Keratinocyte (primary cell): ENCODE results near the gene SLC38A1. TPM values are rescaled to one million over a fixed set of nuclear protein-coding genes. Genes with fewer than 3 reads are reported as not detected.

Source experiments
- DNase-seq: peaks from one replicate; pipeline ENCODE4 v3.0.0-alpha.2; 2011; ENCODE audit warnings: low read depth, missing footprints, low spot score
- FAIRE-seq: peaks from 2 replicates; lab custom pipeline; 2011; peaks lifted over from hg19 to GRCh38; lab: Jason Lieb, UNC
- H2AFZ ChIP-seq: 2 replicates; pipeline ENCODE4 v1.6.0; 2012; ENCODE audit warnings: low read length, control low read depth, inconsistent platforms; ENCODE audit not compliant: control insufficient read depth
- H3K27ac ChIP-seq: 2 replicates; pipeline ENCODE4 v1.5.1; 2011; ENCODE audit warnings: low read length; ENCODE audit not compliant: control insufficient read depth, insufficient read depth
- H3K27me3 ChIP-seq: 3 replicates; pipeline ENCODE4 v1.6.0; 2011; ENCODE audit warnings: low read length; ENCODE audit not compliant: control insufficient read depth, insufficient read depth; ENCODE audit errors: extremely low read depth
- H3K36me3 ChIP-seq, 2 experiments: 2 replicates in 1 of 2; 3 replicates in 1 of 2; pipeline ENCODE4 v1.5.1; 2011; ENCODE audit warnings: low read length in 2 of 2, mild to moderate bottlenecking in 1 of 2; ENCODE audit not compliant: control insufficient read depth in 2 of 2, insufficient read depth in 2 of 2; ENCODE audit errors: extremely low read depth in 1 of 2
- H3K4me1 ChIP-seq: 3 replicates; pipeline ENCODE4 v1.5.1; 2011; ENCODE audit warnings: low read length; ENCODE audit not compliant: control insufficient read depth, insufficient read depth; ENCODE audit errors: extremely low read depth
- H3K4me2 ChIP-seq: 3 replicates; pipeline ENCODE4 v1.6.0; 2011; ENCODE audit warnings: low read depth, low read length; ENCODE audit not compliant: control insufficient read depth, insufficient read depth; ENCODE audit errors: extremely low read depth
- H3K4me3 ChIP-seq, 3 experiments: fragments of 200-600 bp in 1 of 3; sonication (generic) in 1 of 3; 2 replicates in 2 of 3; 3 replicates in 1 of 3; pipeline ENCODE4 v1.5.1; 2011 to 2016; ENCODE audit warnings: low read length in 3 of 3, mild to moderate bottlenecking in 3 of 3, control low read depth in 2 of 3, inconsistent platforms in 1 of 3, low read depth in 1 of 3, mixed read lengths in 1 of 3, mixed run types in 1 of 3, moderate library complexity in 1 of 3; ENCODE audit not compliant: control insufficient read depth in 2 of 3, insufficient read depth in 2 of 3; ENCODE audit errors: extremely low read depth in 1 of 3
- H3K79me2 ChIP-seq: 2 replicates; pipeline ENCODE4 v1.6.0; 2012; ENCODE audit warnings: low read length; ENCODE audit not compliant: control insufficient read depth, insufficient read depth
- H3K9ac ChIP-seq: 3 replicates; pipeline ENCODE4 v1.6.0; 2011; ENCODE audit warnings: low read length; ENCODE audit not compliant: control insufficient read depth, insufficient read depth; ENCODE audit errors: extremely low read depth
- H3K9me1 ChIP-seq: 3 replicates; pipeline ENCODE4 v1.6.0; 2011; ENCODE audit warnings: low read length; ENCODE audit not compliant: control insufficient read depth, insufficient read depth; ENCODE audit errors: extremely low read depth
- H3K9me3 ChIP-seq: 2 replicates; pipeline ENCODE4 v1.5.1; 2012; ENCODE audit warnings: low read depth, low read length; ENCODE audit not compliant: control insufficient read depth
- H4K20me1 ChIP-seq: 3 replicates; pipeline ENCODE4 v1.6.0; 2011; ENCODE audit warnings: low read length; ENCODE audit not compliant: control insufficient read depth, insufficient read depth; ENCODE audit errors: extremely low read depth
- CTCF ChIP-seq, 3 experiments: IDR thresholded peaks in 1 of 3; conservative IDR thresholded peaks in 1 of 3; optimal IDR thresholded peaks in 1 of 3; 2 replicates in 2 of 3; 3 replicates in 1 of 3; pipeline versions ENCODE3 to v1.5.1; 2011; ENCODE audit warnings: low read length in 3 of 3, mild to moderate bottlenecking in 3 of 3, moderate library complexity in 2 of 3, control low read depth in 1 of 3, inconsistent platforms in 1 of 3; ENCODE audit not compliant: insufficient read depth in 2 of 3; ENCODE audit errors: extremely low read depth in 1 of 3
- EZH2 ChIP-seq: IDR thresholded peaks from one replicate; pipeline ENCODE4 v1.6.1; 2012; ENCODE audit warnings: inconsistent platforms, mild to moderate bottlenecking, low read length, moderate library complexity
- dilution Hi-C: fragments of 300-500 bp; cut with MboI; formaldehyde crosslinking; loops from one replicate; pipeline ENCODE4 v1.7.0; 2020; ENCODE audit warnings: low sequenced_read_pairs; ENCODE audit not compliant: extremely low pct_ligation_motif_present
- polyA plus RNA-seq, 5 experiments: library from polyadenylated mRNA; depleted of rRNA in 3 of 5; stranded (reverse) in 3 of 5; stranded (forward) in 1 of 5; unstranded in 1 of 5; fragments of >200 nt; gene quantifications; 1 replicate in 1 of 5; 2 replicates in 3 of 5; 3 replicates in 1 of 5; pipeline versions ENCODE4 v1.2.1 to v1.2.3, GENCODE V29; 2011 to 2012; ENCODE audit warnings: missing spikeins in 2 of 5, low read depth in 1 of 5, low replicate concordance in 1 of 5

The SLC38A1 gene
- polyA plus RNA-seq, 1 donor (not counting 4 experiments of a cell fraction or from before 2014, with no cell fraction given), result 134 TPM

- Histone ChIP-seq H3K9me1 (peaks cover 5% of the 10 kb centered on the region), H3K4me2 (peak overlapping the region; percentile 83), H3K27me3 (no peaks in the 10 kb centered on the region), H2AFZ (no peak overlapping the region), H3K4me3 (peak overlapping the region; percentile 78 to 88 (median 86)), H3K36me3 (peaks cover 0 to 8% of the 10 kb centered on the region in 2 experiments), H3K9ac (peak overlapping the region; percentile 91), H3K9me3 (no peaks in the 10 kb centered on the region), H3K27ac (peak overlapping the region; percentile 97), H3K79me2 (peaks cover 77% of the 10 kb centered on the region), H3K4me1 (peaks cover 60% of the 10 kb centered on the region), H4K20me1 (peaks cover 21% of the 10 kb centered on the region)
- no peak for FAIRE-seq
- dilution Hi-C loops, result no loop called here
- TF ChIP-seq CTCF (optimal IDR thresholded peaks at IDR 0.05 in 1 of 3, IDR thresholded peaks at IDR 0.05 in 1 of 3, conservative IDR thresholded peaks at IDR 0.05 in 1 of 3; ENCODE audit: extremely low read depth in 1 of 3, insufficient read depth in 2 of 3, low read length in 3 of 3) (no peak), EZH2 (no peak)
- no peak for DNase-seq
Observed at GRCh38 chr12:46265734-46266133, 3.1 kb downstream of the SLC38A1 start.

GRCh38 chr12:46265102-46265501, 3.7 kb downstream of the SLC38A1 start:
- peak overlapping the region in 1 of 3 experiments; percentile 78 for H3K4me3 ChIP-seq
- no peak for FAIRE-seq
- peaks cover 83% of the 10 kb centered on the region for H3K79me2 ChIP-seq
- no peak for DNase-seq
- no peaks in the 10 kb centered on the region for H3K27me3 ChIP-seq
- peaks cover 25% of the 10 kb centered on the region for H4K20me1 ChIP-seq
- peaks cover 5% of the 10 kb centered on the region for H3K9me1 ChIP-seq
- no peaks in the 10 kb centered on the region for H3K9me3 ChIP-seq
- TF ChIP-seq EZH2 (no peak), CTCF (optimal IDR thresholded peaks at IDR 0.05 in 1 of 3, IDR thresholded peaks at IDR 0.05 in 1 of 3, conservative IDR thresholded peaks at IDR 0.05 in 1 of 3; ENCODE audit: extremely low read depth in 1 of 3, insufficient read depth in 2 of 3, low read length in 3 of 3) (no peak)
- H3K4me1 ChIP-seq, result peaks cover 61% of the 10 kb centered on the region
- H3K27ac ChIP-seq, result peak overlapping the region; percentile 97
- H2AFZ ChIP-seq, result no peak overlapping the region
- H3K9ac ChIP-seq, result peak overlapping the region; percentile 91
- H3K4me2 ChIP-seq, result peak overlapping the region; percentile 83
- dilution Hi-C loops, result no loop called here
- H3K36me3 ChIP-seq, result peaks cover 0 to 11% of the 10 kb centered on the region in 2 experiments
